Inflammatory macrophage treated with lipopolysaccharide for 4 hours (primary cell): ENCODE measurements around the gene CFAP99.

ENCODE experiments used
- DNase-seq: peaks from one replicate; pipeline ENCODE4 v3.0.0-alpha.2; 2020

The CFAP99 gene

GRCh38 chr4:2393353-2394270, 25.1 kb upstream of the CFAP99 start:
- no peak for DNase-seq

GRCh38 chr4:2394528-2394927, 24.2 kb upstream of the CFAP99 start:
- no peak for DNase-seq

GRCh38 chr4:2395038-2395437, 23.7 kb upstream of the CFAP99 start:
- DNase-seq: no peak

GRCh38 chr4:2395584-2395983, 23.2 kb upstream of the CFAP99 start:
- no peak for DNase-seq

- no peak for DNase-seq
Measured at GRCh38 chr4:2396781-2397368, 21.9 kb upstream of the CFAP99 start.

GRCh38 chr4:2397596-2398379, 21.0 kb upstream of the CFAP99 start:
- no peak for DNase-seq

- no peak for DNase-seq
Measured at GRCh38 chr4:2399216-2399615, 19.5 kb upstream of the CFAP99 start.

GRCh38 chr4:2399631-2400190, 19.0 kb upstream of the CFAP99 start:
- DNase-seq: no peak

- no peak for DNase-seq
Measured at GRCh38 chr4:2400841-2401609, 17.7 kb upstream of the CFAP99 start.

GRCh38 chr4:2401610-2401983, 17.2 kb upstream of the CFAP99 start:
- DNase-seq: no peak

- peak; percentile 49 for DNase-seq
Measured at GRCh38 chr4:2402048-2402842, 16.5 kb upstream of the CFAP99 start.

GRCh38 chr4:2402941-2403340, 15.8 kb upstream of the CFAP99 start:
- no peak for DNase-seq

- no peak for DNase-seq
Measured at GRCh38 chr4:2406406-2406805, 12.3 kb upstream of the CFAP99 start.

GRCh38 chr4:2406920-2407319, 11.8 kb upstream of the CFAP99 start:
- DNase-seq: no peak

- no peak for DNase-seq
Measured at GRCh38 chr4:2407991-2408342, 10.8 kb upstream of the CFAP99 start.

- peak; percentile 19 for DNase-seq
Measured at GRCh38 chr4:2408401-2408958, 10.3 kb upstream of the CFAP99 start.

GRCh38 chr4:2408976-2409375, 9.8 kb upstream of the CFAP99 start:
- no peak for DNase-seq

GRCh38 chr4:2409381-2409783, 9.4 kb upstream of the CFAP99 start:
- DNase-seq: no peak

GRCh38 chr4:2411786-2412510, 6.8 kb upstream of the CFAP99 start:
- no peak for DNase-seq

- no peak for DNase-seq
Measured at GRCh38 chr4:2412534-2412884, 6.2 kb upstream of the CFAP99 start.
